ENCODE measurements around the gene RNH1. TPM values are rescaled to one million over a fixed set of nuclear protein-coding genes. Genes with fewer than 3 reads are reported as not detected.
A peak's percentile ranks its signal among the peaks of the same experiment; 100 is the strongest.
"Not testable (repeated sequence)": the region's sequence is repeated elsewhere in the genome, so short reads cannot be mapped to it uniquely, and the experiment has no call there.

The RNH1 gene
- total RNA-seq, 1 donor from 2014 or later, result 169 TPM

DNA sequence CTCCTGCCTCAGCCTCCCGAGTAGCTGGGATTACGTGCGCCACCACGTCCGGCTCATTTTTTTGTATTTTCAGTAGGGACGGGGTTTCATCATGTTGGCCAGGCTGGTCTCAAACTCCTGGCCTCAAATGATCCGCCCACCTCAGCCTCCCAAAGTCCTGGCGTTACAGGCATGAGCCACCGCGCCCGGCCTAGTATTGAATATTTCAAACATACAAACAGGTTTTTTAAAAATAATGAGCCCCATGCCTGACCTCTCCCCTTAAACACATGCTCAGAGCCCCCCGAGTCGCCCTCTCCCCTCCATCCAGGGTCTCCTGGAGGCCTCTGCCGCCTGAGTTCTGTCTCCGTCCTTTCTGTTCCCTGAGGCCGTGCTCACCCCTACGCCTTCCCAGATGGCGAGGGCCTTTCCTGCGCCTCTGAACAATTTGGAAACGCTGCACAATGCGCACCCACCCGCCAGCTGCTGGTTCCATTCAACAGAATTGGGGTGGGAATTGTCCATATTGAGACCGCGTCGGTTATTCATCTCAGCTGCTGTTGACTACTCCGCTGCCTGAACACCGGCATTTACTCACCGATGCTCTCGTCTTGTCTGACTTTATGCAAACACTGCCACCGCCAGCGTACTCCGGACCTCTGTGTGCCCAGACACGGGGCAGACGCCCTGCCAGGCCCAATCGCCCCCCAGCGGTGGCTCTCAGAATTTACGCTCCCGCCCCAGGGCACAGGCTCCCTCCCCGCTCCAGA lies 13.6 kb upstream of the RNH1 start:
- DNase-seq (ENCODE audit: low read depth in 2 of 2), result no peak

DNA sequence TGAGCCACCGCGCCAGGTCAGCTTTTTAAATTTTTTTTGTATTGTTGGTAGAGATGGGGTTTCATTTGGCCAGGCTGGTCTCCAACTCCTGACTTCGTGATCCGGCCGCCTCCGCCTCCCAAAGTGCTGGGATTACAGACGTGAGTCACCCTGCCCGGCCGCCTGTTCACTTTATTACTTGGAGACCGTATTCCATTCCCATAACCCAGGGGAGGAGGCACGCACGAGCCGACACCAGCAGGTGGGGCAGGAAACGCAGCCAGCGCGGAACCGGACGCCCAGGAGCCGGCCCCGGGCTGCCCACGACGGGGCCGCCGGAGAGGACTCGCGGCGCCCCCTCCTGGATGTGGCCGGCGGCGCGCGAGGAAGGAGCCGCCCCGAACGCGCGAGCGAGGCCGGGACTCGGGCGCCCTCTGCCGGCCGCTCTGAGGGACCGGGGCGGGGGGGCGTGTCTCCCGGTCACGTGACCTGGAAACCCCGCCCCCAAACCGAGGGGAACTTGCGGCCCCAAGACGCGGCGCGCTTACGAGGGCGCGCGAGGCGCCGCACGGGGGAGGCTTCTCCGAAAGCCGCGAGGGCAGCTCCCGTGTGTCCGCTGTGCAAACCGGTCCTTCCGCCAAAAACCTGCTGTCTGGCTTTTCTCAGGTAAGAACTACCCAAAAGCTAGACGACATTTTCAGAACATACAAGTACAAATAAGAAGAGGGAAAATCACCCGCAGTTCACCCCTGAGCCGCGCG lies 11.6 kb upstream of the RNH1 start:
- DNase-seq (ENCODE audit: low read depth in 2 of 2), result peak; percentile 94 to 96

DNA sequence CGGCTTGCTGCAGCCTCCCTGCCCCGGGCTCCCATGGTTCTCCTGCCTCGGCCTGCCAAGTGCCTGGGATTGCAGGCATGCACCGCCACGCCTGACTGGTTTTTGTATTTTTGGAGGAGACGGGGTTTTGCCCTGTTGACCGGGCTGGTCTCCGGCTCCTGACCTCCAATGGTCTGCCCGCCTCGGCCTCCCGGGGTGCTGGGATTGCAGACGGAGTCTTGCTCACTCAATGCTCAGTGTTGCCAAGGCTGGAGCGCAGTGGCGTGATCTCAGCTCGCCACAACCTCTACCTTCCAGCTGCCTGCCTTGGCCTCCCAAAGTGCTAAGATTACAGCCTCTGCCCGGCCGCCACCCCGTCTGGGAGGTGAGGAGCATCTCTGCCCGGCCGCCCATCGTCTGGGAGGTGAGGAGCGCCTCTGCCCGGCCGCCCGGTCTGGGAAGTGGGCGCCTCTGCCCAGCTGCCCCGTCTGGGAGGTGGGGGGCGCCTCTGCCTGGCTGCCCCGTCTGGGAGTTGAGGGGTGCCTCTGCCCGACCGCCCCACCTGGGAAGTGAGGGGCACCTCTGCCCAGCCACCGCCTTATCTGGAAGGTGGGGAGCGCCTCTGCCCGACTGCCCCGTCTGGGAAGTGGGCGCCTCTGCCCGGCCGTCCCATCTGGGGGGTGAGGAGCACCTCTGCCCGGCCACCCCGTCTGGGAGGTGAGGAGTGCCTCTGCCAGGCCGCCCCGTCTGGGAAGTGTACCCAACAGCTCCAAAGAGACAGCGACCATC lies 10.1 kb upstream of the RNH1 start:
- DNase-seq (ENCODE audit: low read depth in 2 of 2), result not testable (repeated sequence)

DNA sequence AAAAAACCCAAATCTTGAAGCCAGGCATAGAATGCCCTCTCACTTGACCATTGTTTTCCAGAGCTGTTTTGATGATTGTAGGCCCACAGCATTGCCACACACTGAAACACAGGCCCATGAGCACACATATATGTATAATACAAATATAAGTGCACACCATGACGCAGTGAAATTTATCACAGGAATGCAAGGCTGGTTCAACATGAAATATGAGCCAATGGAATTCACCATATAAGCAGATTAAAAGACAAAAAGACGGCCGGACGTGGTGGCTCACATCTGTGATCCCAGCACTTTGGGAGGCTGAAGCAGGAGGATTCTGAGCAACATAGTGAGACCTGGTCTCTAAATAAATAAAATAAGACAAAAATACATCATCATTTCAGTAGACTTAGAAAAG lies 9.4 kb upstream of the RNH1 start:
- no peak for DNase-seq (ENCODE audit: low read depth in 2 of 2)

DNA sequence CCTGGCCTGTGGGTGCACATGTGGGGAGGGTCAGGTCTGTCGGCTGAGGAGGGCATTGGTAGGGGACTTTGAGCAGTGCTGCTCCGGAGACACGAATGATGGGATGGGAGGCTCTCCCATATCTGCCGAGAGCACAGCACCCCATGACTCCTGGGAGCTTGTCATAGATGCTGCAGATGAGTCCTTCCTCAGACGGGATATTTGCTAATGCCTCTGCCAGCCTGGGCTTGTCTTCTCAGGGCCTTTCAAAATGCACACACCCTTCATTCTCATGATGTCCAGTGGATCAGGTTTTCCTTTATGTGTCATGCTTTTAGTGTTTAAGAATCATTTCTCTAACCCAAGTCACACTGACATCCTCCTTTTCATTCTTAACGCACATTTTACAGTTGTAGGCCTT lies 8.1 kb upstream of the RNH1 start:
- no peak for DNase-seq (ENCODE audit: low read depth in 2 of 2)

DNA sequence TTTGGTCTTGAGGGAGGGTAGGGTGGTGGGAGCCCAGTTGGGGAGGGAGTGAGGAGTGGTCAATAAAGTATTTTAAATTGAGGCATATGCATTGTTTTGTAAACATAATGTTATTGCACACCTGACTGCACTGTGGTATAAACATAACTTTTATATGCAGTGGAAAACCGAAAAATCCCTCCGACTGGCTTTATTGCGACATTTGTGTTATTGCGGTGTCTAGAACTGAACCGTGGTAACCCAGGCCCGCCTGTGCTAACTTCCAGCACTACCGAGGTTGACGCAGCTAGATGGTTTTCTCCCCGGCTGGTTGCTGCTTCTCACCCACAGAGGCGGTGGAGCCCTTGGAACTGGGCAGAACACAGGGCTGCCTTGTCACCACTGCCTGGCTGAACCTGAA lies 7.6 kb upstream of the RNH1 start:
- DNase-seq (ENCODE audit: low read depth in 2 of 2), result no peak

DNA sequence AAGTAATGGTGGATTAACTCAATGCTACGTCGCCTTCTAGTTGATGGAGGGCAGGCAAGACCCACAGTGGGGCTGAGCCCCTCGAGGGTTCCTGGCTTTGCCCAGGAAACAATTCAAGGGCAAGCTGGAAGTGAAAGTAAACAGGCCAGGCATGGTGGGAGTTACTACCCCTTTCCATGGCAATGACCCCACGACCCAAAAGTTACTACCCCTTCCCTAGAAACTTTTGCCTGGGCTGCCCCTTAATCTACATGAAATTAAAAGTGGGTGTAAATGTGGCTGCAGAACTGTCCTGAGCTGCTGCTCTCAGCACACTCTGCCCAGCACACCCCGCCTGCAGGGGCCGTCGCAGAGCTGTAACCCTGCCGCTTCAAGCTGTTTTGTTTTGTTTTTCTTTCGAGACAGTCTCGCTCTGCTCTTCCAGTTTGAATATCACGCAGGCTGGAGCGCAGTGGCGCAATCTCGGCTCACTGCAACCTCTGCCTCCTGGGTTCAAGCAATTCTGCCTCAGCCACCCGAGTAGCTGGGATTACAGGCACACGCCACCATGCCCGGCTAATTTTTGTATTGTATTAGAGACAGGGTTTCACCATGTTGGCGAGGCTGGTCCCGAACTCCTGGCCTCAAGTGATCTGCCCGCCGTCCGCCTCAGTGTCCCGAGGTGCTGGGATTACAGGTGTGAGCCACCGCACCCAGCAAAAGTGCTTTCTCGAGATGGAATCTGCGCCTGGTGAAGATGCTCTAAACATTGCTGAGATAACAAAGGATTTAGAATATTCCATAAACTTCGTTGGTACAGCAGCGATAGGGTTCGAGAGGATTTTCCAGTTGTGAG lies 5.9 kb upstream of the RNH1 start:
- DNase-seq (ENCODE audit: low read depth in 2 of 2), result no peak

DNA sequence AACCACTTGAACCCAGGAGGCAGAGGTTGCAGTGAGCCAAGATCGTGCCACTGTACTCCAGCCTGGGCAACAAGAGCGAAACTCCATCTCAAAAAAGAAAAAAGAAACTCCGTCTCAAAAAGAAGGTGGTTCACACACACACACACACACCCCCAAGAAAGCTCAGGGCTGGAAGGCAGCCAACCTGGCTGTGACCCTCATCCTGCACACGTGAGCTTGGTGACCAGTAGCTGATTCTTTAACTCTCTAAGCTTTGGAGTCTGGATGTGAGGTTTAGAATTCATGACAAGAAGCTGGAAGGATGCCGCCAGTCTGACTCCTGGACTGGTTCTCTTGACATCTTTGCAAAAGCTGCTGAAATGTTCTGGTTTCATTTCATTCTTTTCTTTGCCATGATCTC lies 1.9 kb upstream of the RNH1 start:
- no peak for DNase-seq (ENCODE audit: low read depth in 2 of 2)

DNA sequence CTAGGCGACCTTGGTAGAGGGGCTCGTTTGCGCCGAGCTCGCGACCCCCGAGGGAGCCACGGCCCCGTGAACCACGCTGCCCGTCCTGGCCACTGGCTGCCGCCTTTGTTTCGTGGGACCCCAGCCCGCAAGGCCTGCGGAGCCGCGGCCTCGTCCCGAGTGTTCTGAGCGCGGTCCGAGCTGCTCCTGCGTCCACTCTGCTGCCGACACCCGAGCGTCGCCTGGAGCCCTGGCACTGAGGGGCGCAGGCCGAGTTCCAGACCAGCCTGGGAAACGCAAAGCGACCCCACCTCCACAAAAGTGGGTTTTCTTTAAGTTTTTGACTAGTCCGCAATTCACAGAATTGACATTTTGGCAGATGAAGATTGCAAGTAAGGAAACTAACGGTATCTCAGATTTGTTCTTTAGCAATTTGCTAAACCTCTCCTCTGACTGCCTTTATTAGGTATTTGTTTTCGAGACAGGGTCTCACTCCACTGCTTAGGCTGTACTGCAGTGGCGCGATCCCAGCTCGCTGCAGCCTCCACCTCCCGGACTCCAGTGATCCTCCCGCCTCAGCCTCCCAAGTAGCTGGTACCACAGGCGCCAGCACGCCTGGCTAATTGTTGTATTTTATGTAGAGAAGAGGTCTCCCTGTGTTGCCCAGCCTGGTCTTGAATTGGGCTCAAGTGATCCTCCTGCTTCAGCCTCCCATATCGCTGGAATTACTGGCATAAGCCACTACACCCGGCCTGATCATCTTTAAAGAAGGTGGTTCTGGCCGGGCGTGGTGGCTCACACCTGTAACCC lies 879 bp upstream of the RNH1 start:
- peak in 1 of 2 donors; percentile 30 for DNase-seq (ENCODE audit: low read depth in 2 of 2)

DNA sequence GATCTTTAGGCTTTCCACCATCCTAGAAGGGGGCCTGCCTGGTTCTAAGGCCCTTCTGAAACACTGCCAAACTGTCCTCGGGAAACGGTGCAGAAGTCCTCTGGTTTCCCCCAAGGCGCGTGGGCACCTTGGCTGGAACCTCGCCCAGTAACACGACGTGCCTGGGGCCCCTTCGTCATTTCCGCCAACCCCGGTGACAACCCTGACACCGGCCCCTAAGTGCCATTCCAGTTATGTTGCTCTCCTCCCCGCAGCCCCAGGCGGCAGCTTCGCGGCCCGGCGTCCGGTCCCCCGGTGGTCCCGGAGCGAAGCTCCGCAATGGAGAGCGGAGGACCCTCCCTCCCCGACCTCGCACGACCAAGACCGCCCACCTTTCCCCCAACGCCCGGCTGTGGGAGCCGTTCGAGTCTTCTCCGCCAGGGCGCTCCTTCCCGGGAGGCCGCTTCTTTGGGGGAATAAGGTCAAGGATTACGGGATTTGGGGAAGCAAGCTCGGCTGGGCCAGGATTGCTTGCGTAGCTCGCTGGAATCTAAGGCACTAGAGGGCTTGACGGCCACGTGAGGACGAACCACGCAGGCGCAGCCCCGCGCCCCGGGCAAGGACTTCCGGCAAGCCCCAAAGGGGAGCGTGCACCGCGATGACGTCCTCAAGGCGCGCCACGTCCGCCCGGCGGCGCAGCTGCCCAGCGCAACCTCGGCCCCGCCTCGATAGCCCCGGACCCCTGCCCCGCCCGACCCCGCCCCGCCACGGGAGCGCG lies 626 bp downstream of the RNH1 start:
- peak; percentile 99 for DNase-seq (ENCODE audit: low read depth in 2 of 2)

DNA sequence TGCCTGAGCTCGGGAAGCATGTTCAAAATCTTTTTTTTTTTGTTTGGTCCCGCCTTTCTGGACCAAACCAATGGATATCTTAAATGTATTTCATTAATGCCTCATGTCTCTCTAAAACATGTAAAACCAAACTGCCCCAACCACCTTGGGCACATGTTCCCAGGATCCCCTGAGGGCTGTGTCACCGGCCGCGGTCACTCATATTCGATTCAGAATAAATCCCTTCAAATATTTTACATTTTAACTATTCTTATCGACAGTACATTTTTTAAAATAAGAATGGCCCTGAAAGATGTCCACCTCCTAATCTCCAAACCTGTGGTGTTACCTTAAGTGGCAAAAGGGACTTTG lies 2.1 kb downstream of the RNH1 start:
- DNase-seq (ENCODE audit: low read depth in 2 of 2), result no peak

DNA sequence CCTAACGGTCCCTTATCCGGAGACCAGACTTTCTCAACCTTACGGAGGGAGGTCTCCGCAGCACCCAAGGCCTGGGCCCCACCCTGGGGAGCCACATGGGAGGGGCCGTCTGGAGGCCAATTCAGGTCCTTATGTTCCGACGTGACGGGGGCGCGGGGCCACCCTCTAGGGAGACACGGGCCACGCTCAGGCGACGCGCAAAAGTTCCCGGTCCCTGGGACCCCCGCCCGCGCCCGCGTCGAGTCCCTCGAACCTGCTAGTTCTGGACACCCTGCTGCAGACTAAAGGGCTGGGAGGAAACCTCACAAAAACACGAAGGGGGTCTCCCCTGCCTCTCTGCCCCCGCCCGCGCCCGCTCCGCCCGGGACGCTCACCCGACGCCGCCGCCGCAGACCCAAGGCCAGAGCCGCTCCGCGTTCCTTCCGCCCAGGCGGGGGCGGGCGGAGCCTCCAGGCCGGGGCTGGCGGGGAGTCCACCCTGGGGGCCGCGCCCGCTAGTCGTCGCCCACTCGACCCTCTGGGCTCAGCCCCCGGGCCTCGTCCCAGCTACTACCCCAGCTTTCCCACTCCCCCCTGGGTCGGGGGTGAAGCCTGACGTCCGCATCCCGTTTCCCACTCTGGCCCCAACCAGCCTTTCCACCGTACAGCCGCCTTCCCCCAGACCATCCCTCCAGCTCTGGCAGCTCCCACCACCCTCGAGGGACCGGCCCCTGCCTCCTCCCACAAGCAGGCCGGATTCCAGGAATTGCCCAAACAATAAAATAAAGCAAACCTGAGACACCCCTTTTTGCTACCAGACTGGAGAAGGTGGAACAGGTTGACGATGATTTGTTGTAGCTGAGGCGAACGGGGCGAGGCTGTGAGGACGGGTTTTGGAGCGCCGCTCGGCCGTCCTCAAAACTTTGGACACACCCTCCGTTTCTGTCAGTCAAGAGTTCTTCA lies 2.7 kb downstream of the RNH1 start:
- DNase-seq (ENCODE audit: low read depth in 2 of 2), result peak; percentile 39 to 51

DNA sequence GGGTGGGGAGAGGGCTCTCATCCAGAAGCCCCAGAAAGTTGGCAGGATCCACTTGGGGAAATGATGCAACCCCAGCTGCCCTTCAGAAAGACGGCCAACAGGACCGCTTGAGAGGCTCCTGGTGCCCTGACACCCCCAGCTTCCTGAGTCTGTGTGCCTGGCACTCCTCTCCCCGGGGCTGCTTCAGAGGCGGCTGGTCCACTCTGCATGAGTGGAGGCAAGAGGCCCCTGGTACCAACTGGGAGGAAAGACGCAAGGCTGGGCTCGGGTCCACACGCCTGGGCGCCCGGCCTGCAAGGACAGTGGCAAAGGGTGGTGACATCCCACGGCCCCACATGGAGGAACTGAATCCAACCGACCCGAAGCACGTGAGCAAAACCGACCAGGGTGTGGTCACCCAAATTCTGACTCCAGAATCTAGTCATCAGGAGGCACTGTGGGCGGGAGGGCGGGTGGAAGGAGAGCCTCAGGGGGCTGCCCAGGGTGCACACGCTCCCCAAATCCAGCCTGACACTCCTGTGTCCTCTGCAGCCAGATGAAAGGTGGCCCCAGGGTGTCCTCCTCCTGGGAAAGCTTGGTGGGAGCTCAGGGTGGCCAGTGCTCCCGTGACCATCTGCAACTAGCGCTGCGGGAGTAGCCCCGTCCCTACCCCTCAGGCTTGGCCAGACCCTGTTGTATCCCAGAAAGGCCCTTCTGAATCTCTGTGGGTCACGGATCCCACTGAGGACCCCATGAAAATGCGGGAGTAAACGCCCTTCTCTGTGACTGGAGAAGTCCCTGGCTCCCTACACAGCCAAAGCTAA lies 3.7 kb downstream of the RNH1 start:
- DNase-seq (ENCODE audit: low read depth in 2 of 2), result peak in 1 of 2 donors; percentile 35

DNA sequence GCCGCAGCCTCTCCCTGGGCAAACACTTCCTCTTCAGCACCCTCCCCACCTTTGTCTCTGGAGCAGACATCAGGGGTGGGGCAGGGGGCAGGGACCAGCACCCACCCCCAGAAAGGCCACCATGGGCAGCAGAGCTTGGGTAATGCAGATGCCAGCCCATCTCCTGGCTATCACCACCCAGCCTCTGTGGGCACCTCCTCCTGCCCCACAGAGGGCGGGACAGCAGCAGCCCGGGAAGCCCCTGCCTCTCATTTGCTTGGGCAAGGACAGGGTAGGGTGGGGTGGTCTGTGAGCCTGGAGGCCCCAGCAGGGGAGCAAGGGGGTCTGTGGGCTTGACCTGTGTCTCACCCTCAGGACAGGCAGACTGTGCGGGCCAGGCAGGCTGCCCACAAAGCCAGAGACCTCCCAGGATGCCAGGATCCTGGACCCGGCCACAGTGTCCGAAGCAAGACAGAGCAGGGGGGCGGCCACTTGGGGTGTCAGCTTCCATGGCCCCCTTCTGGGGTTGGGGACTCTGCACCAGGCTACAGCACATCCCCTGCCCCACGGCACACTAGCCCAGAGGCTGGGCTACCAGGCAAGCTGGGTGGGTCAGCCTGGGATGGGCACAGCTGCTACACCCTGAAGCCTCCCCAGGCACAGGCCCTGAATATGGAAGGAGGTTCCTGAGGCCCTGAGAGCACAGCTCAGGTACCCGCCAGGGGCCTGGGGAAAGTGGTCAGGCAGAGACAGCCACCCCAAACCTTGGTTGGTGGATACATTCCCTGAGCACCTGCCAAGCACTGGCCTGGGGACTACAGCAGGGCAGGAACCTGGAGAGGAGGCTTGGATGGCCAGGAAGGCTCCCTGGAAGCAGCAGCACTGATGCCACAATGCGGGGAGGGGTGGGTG lies 4.5 kb downstream of the RNH1 start:
- DNase-seq (ENCODE audit: low read depth in 2 of 2), result no peak

DNA sequence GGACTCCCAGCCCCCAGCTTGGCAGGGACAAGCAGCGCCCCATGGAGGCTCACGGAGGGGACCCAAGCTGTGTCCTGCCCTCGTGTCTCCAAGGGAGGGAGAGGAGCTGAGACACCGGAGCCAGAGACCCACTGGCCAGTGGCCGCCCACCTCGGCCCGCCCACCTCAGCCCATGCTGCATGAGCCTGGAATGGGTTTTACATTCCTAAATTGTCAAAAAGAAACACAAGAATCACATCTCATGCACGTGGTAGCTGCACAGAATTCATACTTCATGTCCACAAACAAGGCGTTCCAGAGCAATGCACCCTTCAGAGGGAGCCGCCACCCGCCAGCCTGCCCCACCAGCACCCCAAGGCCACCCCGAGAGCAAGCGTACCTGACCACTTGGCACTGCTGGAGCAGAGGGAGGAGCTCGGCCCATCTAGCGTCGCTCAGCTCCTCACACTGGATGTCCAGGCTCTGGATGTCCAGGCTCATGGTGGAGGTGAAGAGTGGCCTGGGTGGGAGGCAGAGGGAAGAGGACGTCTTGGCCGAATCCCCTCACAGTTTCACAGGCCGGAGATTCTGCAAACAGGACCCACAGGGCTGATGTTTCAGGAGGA lies 5.3 kb downstream of the RNH1 start:
- DNase-seq (ENCODE audit: low read depth in 2 of 2), result no peak

DNA sequence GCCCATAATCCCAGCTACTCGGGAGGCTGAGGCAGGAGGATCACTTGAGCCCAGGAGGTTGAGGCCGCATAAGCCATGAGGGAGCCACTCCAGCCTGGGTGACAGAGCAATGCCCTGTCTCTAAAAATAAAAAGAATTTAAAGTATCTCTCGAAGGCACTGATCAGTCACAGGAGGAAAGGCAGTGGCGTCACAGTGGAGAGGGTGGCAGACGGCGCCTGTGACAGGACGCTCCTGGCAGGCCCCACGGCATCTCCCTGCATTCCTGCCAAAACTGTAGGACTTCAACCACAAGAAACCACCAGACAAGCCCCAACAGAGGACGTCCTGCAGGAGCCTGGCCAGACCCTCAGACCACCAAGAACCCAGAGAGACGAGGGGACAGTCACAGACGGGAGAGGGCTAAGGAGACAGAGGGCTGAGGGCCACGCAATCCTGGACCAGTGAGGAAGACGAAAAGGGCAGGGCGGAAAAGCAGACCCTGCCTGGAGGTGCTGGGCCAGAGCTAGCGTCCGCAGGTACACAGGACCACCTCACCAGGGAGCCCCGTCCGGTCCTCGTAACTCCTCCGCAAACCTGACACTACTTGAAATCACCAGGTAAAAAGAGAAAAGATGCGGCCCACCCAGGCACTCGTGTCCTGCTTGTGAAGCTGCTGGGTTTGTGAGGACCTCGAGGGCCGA lies 5.9 kb downstream of the RNH1 start:
- DNase-seq (ENCODE audit: low read depth in 2 of 2), result no peak

All from lung microvascular endothelial cell (primary cell).